Lower lobe of right lung (tissue), 2 donors: ENCODE data around the gene NECTIN1. TPM values are rescaled to one million over a fixed set of nuclear protein-coding genes. Genes with fewer than 3 reads are reported as not detected.
A peak's percentile ranks its signal among the peaks of the same experiment; 100 is the strongest.

ENCODE experiments used
- ATAC-seq, 2 donors: fragments of 200-7000 bp; cut with Tn5 transposase; one replicate each; pipeline ENCODE4 v1.9.1; 2020 to 2022; ENCODE audit warnings: mild to moderate bottlenecking in 2 of 2, moderate library complexity in 2 of 2
- DNase-seq: peaks from one replicate; pipeline ENCODE4 v3.0.0-alpha.2; 2020
- H3K27ac ChIP-seq: fragments of 200-600 bp; one replicate; pipeline ENCODE4 v1.8.0; 2022
- H3K27me3 ChIP-seq: fragments of 200-600 bp; one replicate; pipeline ENCODE4 v1.8.0; 2022; ENCODE audit warnings: low read depth
- H3K36me3 ChIP-seq: fragments of 200-600 bp; one replicate; pipeline ENCODE4 v1.8.0; 2022; ENCODE audit warnings: mild to moderate bottlenecking
- H3K4me1 ChIP-seq: fragments of 200-600 bp; one replicate; pipeline ENCODE4 v1.8.0; 2022
- H3K4me3 ChIP-seq: fragments of 200-600 bp; one replicate; pipeline ENCODE4 v1.8.0; 2022; ENCODE audit warnings: mild to moderate bottlenecking
- H3K9me3 ChIP-seq: fragments of 200-600 bp; one replicate; pipeline ENCODE4 v1.8.0; 2022
- intact Hi-C: fragments of 100-400 bp; cut with DNase I; formaldehyde crosslinking; loops from one replicate; pipeline ENCODE4 v1.11.0; 2022
- total RNA-seq: library from RNA; stranded (reverse); fragmentation: NEBNext Ultra II Directional; extraction: Animal tissue kit (Norgen Biotek cat#: 25700); gene quantifications from one replicate; pipeline ENCODE4 v1.2.1, GENCODE V29; 2021
- TF ChIP-seq, protein P1 (sequence below): fragments of 200-600 bp; IDR thresholded peaks from one replicate; pipeline ENCODE4 v1.8.0; 2022; ENCODE audit warnings: antibody characterized with exemption, mild to moderate bottlenecking
- donor health status: DM: no; HTN: yes; CAD: no; lungs with severe emphysema.

Gene NECTIN1
- total RNA-seq, 1 donor from 2014 or later = 9.1 TPM

DNA sequence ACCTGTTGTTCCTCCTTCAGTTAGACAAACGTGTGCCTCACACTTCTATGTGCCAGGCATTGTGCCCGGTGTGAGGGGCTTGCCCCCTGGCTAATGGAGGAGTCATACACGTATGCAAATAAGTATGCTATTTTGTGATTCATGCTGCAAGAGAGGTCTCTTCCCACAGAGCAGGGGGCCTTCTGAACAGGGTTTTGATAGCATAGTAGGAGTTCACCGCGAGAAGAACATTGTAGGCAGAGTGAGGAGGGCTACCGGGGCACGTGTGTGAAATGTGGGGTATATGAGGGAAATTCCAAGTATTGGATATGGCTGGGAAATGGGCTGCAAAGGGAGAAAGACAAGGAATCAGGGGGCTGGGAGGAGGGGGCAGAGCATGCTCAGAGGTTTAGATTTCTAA lies 84.5 kb downstream of the NECTIN1 start:
- Histone ChIP-seq H3K27ac (no peak overlapping the region), H3K4me1 (no peaks in the 10 kb centered on the region), H3K27me3 (peaks cover 19% of the 10 kb centered on the region), H3K9me3 (no peaks in the 10 kb centered on the region), H3K4me3 (no peak overlapping the region), H3K36me3 (no peaks in the 10 kb centered on the region)
- DNase-seq = no peak
- no peak for ATAC-seq
- TF ChIP-seq, protein P1, sequence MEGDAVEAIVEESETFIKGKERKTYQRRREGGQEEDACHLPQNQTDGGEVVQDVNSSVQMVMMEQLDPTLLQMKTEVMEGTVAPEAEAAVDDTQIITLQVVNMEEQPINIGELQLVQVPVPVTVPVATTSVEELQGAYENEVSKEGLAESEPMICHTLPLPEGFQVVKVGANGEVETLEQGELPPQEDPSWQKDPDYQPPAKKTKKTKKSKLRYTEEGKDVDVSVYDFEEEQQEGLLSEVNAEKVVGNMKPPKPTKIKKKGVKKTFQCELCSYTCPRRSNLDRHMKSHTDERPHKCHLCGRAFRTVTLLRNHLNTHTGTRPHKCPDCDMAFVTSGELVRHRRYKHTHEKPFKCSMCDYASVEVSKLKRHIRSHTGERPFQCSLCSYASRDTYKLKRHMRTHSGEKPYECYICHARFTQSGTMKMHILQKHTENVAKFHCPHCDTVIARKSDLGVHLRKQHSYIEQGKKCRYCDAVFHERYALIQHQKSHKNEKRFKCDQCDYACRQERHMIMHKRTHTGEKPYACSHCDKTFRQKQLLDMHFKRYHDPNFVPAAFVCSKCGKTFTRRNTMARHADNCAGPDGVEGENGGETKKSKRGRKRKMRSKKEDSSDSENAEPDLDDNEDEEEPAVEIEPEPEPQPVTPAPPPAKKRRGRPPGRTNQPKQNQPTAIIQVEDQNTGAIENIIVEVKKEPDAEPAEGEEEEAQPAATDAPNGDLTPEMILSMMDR = no peak
- intact Hi-C loops = no loop called here

DNA sequence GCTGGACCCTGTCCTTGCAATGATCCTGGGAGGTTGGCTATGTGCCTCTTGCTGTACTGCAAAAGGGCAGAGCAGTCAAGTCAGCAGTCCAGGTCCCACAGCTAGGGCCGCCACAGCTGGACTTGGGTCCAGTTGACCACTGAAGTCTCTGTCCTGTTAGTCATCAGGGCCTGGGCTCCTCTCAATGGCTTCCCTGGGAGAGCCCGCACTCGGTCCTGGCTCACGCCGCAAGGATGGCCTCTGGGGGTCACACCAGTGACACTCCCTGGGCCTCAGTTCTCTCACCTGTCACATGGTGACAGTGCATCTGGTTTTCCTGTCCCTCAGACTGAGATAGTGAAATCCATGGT lies 85.1 kb downstream of the NECTIN1 start:
- intact Hi-C loops = no loop called here
- no peak overlapping the region for H3K27ac ChIP-seq
- H3K27me3 ChIP-seq = peaks cover 21% of the 10 kb centered on the region
- no peaks in the 10 kb centered on the region for H3K36me3 ChIP-seq
- DNase-seq (no peak), ATAC-seq (no peak)
- TF ChIP-seq, protein P1 = no peak
- H3K9me3 ChIP-seq = no peaks in the 10 kb centered on the region
- no peak overlapping the region for H3K4me3 ChIP-seq
- H3K4me1 ChIP-seq = no peaks in the 10 kb centered on the region

DNA sequence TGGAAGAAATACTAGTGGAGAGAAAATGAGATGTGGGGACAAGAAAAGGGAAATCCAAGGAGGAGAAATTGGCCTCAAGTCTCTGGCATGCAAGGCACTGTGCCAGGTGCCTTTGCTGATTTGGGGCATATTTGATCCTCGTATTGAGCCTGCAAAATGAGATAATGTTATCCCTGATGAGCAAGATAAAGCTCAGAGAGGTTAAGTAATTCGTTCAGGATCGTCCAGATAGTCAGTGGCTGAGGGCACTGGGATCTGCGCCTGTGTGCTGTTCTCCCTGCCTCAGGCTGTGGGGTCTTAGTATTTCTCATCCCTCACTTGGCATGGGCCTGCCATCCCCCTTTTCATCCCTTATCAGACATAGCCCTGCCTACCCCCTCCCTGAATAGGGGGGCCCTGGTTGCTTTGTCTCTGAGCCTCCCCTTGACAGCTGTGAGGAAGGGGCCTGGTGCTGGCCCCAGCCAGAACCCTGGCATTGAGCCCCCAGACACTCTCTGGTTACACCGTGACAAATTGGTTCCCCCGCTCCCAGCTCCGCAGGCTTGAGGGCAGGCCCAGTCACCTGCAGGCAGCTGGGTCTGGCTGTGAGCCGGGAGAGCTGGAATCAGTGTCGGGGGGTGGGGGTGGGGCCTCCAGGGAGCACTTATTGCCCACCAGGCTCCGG lies 85.7 kb downstream of the NECTIN1 start:
- H3K27me3 ChIP-seq = peaks cover 21% of the 10 kb centered on the region
- intact Hi-C loops = no loop called here
- no peaks in the 10 kb centered on the region for H3K9me3 ChIP-seq
- ATAC-seq (no peak), DNase-seq (no peak)
- H3K36me3 ChIP-seq = no peaks in the 10 kb centered on the region
- no peaks in the 10 kb centered on the region for H3K4me1 ChIP-seq
- H3K4me3 ChIP-seq = no peak overlapping the region
- no peak overlapping the region for H3K27ac ChIP-seq
- TF ChIP-seq, protein P1 = no peak

DNA sequence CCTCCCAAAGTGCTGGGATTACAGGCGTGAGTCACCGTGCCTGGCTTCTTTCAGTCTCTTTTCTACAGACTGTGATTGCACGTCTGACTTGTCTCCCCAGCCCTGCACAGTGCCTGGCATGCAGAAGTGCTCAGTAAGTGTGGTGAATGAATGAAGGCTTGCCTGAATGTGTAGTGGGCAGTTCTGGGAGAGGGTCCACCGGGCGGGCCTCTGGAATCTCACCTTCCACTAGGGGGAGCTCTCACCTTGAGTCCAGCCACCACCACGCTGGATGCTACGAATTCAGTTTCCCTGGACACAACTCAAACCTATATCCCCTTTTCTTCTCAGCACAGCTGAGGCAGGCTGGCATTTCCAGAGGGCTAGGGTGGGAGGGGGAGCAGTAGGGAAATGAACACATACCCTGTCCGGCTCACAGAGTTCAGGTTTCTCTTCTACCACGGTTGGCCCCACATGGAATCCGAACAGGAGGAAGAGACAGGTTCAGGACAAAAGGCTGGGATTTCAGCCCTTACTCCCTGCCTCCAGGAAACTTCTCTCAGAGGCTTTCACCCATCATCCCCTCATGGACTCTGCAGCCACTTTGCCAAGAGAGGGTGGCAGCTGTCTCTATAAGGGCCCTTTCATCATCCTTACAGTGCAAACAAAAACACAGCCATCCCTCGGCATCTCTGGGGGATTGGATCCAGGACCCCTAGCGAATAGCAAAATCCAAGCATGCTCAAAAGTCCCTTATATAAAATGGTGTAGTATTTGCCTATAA lies 86.8 kb downstream of the NECTIN1 start:
- ATAC-seq (peak; percentile 12 to 20), DNase-seq (no peak)
- no peak overlapping the region for H3K4me3 ChIP-seq
- H3K27ac ChIP-seq = no peak overlapping the region
- H3K9me3 ChIP-seq = no peaks in the 10 kb centered on the region
- H3K4me1 ChIP-seq = no peaks in the 10 kb centered on the region
- intact Hi-C loops = no loop called here
- H3K27me3 ChIP-seq = peaks cover 21% of the 10 kb centered on the region
- TF ChIP-seq, protein P1 = peak; percentile 54
- no peaks in the 10 kb centered on the region for H3K36me3 ChIP-seq

DNA sequence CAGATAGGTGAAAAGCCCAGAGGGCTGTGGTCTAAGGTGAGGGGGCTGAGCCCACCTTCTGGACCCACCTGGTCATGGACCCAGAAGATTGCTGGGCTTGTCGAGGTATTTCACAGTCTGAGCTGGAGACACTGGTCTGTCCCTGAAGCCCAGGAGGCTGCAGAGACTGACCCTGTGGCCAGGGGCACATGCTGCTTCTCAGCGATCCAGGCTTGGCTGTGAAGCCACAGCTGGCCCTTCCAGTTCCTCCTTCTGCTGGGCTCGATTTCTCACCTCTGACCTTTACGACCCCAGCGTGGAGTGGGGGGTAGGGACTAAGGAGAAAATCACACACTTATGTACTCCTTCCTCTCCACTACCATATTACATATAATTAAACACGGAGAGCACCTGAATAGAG lies 88.5 kb downstream of the NECTIN1 start:
- Histone ChIP-seq H3K36me3 (no peaks in the 10 kb centered on the region), H3K4me1 (no peaks in the 10 kb centered on the region), H3K27ac (no peak overlapping the region), H3K27me3 (peaks cover 16% of the 10 kb centered on the region), H3K4me3 (no peak overlapping the region), H3K9me3 (no peaks in the 10 kb centered on the region)
- TF ChIP-seq, protein P1 = no peak
- intact Hi-C loops = no loop called here
- no peak for ATAC-seq
- DNase-seq = no peak
